Endothelial cell (in vitro differentiated cells): ENCODE measurements around the gene PTCD1. TPM values are rescaled to one million over a fixed set of nuclear protein-coding genes. Genes with fewer than 3 reads are reported as not detected.

Source experiments
- DNase-seq: peaks from one replicate; pipeline ENCODE4 v3.0.0; 2021; ENCODE audit warnings: low spot score
- H3K27ac Mint-ChIP-seq: one replicate; pipeline ENCODE4 v1.8.0; 2021; ENCODE audit warnings: mixed read lengths, inconsistent platforms; ENCODE audit not compliant: unreplicated experiment
- H3K27me3 Mint-ChIP-seq: one replicate; pipeline ENCODE4 v1.8.0; 2021; ENCODE audit warnings: mild to moderate bottlenecking, moderate library complexity, mixed read lengths, inconsistent platforms; ENCODE audit not compliant: unreplicated experiment
- H3K36me3 Mint-ChIP-seq: one replicate; pipeline ENCODE4 v1.8.0; 2021; ENCODE audit warnings: mild to moderate bottlenecking, low read depth, mixed read lengths, inconsistent platforms; ENCODE audit not compliant: unreplicated experiment
- H3K4me1 Mint-ChIP-seq: one replicate; pipeline ENCODE4 v1.8.0; 2021; ENCODE audit warnings: mild to moderate bottlenecking, mixed read lengths, inconsistent platforms; ENCODE audit not compliant: unreplicated experiment
- H3K4me3 Mint-ChIP-seq: one replicate; pipeline ENCODE4 v1.8.0; 2021; ENCODE audit warnings: mild to moderate bottlenecking, mixed read lengths, inconsistent platforms; ENCODE audit not compliant: unreplicated experiment
- H3K9me3 Mint-ChIP-seq: one replicate; pipeline ENCODE4 v1.8.0; 2021; ENCODE audit warnings: mixed read lengths, inconsistent platforms; ENCODE audit not compliant: unreplicated experiment
- CTCF ChIP-seq: fragments of 200-600 bp; sonication (generic); IDR thresholded peaks from one replicate; pipeline ENCODE4 v1.5.0; 2021; ENCODE audit warnings: antibody characterized with exemption; ENCODE audit not compliant: unreplicated experiment
- total RNA-seq: library from RNA; stranded (reverse); fragmentation: NEBNext Ultra II Directional; extraction: Animal tissue kit (Norgen Biotek cat#: 25700); gene quantifications from one replicate; pipeline ENCODE4 v1.2.1, GENCODE V29; 2021; ENCODE audit not compliant: unreplicated experiment

Gene PTCD1
- total RNA-seq, 1 donor from 2014 or later: 7.1 TPM

GRCh38 chr7:99375070-99375807, 63.4 kb downstream of the PTCD1 start:
- Mint-ChIP-seq H3K27me3 (peaks cover 7% of the 10 kb centered on the region), H3K27ac (no peak overlapping the region), H3K4me1 (peaks cover 12% of the 10 kb centered on the region), H3K4me3 (peak overlapping the region; percentile 78), H3K9me3 (no peaks in the 10 kb centered on the region), H3K36me3 (peaks cover 4% of the 10 kb centered on the region)
- peak; percentile 58 for DNase-seq
- TF ChIP-seq CTCF: no peak

- H3K27me3 Mint-ChIP-seq: peaks cover 7% of the 10 kb centered on the region
- peak within 1 kb of the TSS; percentile 88 for H3K4me3 Mint-ChIP-seq
- no peaks in the 10 kb centered on the region for H3K9me3 Mint-ChIP-seq
- no peak within 1 kb of the TSS for H3K27ac Mint-ChIP-seq
- H3K36me3 Mint-ChIP-seq: peaks cover 4% of the 10 kb centered on the region
- no peak for TF ChIP-seq CTCF
- DNase-seq: peak; percentile 80
- H3K4me1 Mint-ChIP-seq: peaks cover 5% of the 10 kb centered on the region
These were observed 64.2 kb downstream of the PTCD1 start, which contains the start of gene ARPC1B for GRCh38 chr7:99374111-99375064. TSS of gene ARPC1B (plus strand) at chr7:99374730. CDS start at chr7:99385715, 10,985 bp downstream.

- H3K4me3 Mint-ChIP-seq: peak overlapping the region; percentile 88
- no peaks in the 10 kb centered on the region for H3K9me3 Mint-ChIP-seq
- TF ChIP-seq CTCF: no peak
- DNase-seq: no peak
- H3K27me3 Mint-ChIP-seq: peaks cover 7% of the 10 kb centered on the region
- H3K27ac Mint-ChIP-seq: no peak overlapping the region
- H3K36me3 Mint-ChIP-seq: no peaks in the 10 kb centered on the region
- H3K4me1 Mint-ChIP-seq: no peaks in the 10 kb centered on the region
These were observed 65.2 kb downstream of the PTCD1 start for GRCh38 chr7:99373091-99374066.

GRCh38 chr7:99372275-99373090, 66.1 kb downstream of the PTCD1 start:
- H3K9me3 Mint-ChIP-seq: no peaks in the 10 kb centered on the region
- TF ChIP-seq CTCF: no peak
- no peaks in the 10 kb centered on the region for H3K36me3 Mint-ChIP-seq

More at GRCh38 chr7:99372275-99373090, 66.1 kb downstream of the PTCD1 start:
- Mint-ChIP-seq H3K4me3 (peak overlapping the region; percentile 87), H3K27ac (no peak overlapping the region), H3K27me3 (peaks cover 7% of the 10 kb centered on the region), H3K4me1 (no peaks in the 10 kb centered on the region)
- DNase-seq: no peak
